Dermis blood vessel endothelial cell (primary cell): ENCODE data around the gene NECTIN2. TPM values are rescaled to one million over a fixed set of nuclear protein-coding genes. Genes with fewer than 3 reads are reported as not detected.
"Not testable (repeated sequence)": the region's sequence is repeated elsewhere in the genome, so short reads cannot be mapped to it uniquely, and the experiment has no call there.

Experiments
- DNase-seq: peaks from one replicate; pipeline ENCODE4 v3.0.0; 2010
- total RNA-seq: library from RNA; depleted of rRNA; stranded (reverse); fragments of >200 nt; gene quantifications from 2 replicates; pipeline ENCODE4 v1.2.3, GENCODE V29; 2014

NECTIN2 gene
- total RNA-seq, 1 donor from 2014 or later, result 154 TPM

DNA sequence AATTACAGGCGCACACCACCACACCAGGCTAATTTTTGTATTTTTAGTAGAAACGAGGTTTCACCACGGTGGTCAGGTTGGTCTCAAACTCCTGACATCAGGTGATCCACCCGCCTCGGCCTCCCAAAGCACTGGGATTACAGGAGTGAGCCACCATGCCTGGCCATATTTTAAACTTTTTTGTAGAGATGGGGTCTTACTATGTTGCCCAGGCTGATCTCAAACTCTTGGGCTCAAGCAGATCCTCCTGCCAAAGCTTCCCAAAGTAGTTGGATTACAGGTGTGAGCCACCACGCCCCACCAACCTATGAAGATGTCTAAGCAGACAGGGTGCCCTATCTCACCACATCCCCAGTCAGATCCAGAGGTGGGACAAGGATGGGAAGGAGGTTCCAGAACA lies 65.8 kb downstream of the NECTIN2 start:
- not testable (repeated sequence) for DNase-seq

GRCh38 chr19:44912854-44913253 lies 66.8 kb downstream of the NECTIN2 start:
- no peak for DNase-seq

DNA sequence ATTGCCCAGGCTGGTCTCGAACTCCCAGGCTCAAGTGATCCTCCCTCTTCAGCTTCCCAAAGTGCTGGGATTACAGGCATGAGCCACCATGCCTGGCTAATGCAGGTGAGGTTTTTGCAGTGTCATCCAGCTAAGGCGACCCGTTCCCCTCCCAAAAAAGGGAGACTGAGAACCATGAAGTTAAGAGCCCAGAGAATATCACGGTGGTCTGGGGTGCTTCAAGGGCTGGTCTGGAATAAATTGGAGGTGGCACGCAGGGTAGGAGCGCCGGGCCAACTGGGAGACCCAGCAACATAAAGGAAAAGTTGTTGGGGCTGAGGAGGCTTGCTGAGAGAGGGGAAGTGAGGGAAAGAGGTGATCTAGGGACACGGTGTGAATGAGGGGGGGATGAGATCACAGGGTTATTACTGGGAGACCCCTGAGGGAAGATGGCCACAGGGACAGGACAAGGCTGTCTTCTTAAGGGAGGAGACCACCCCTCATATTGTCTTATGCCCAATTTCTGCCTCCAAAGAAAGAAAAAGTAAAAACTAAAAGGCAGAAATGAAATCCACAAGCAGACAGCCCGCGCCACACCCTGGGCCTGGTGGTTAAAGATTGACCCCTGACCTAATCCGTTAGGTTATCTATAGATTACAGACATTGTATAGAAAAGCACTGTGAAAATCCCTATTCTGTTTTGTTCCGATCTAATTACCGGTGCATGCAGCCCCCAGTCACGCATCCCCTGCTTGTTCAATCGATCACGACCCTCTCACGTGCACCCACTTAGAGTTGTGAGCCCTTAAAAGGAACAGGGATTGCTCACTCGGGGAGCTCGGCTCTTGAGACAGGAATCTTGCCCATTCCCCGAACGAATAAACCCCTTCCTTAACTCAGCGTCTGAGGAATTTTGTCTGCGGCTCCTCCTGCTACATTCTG lies 67.7 kb downstream of the NECTIN2 start:
- not testable (repeated sequence) for DNase-seq

GRCh38 chr19:44914433-44915206 lies 68.5 kb downstream of the NECTIN2 start, which contains the start of gene APOC1:
APOC1 (plus strand) TSS chr19:44914608; CDS start chr19:44914892, 284 bp downstream.
- peak; percentile 86 for DNase-seq

DNA sequence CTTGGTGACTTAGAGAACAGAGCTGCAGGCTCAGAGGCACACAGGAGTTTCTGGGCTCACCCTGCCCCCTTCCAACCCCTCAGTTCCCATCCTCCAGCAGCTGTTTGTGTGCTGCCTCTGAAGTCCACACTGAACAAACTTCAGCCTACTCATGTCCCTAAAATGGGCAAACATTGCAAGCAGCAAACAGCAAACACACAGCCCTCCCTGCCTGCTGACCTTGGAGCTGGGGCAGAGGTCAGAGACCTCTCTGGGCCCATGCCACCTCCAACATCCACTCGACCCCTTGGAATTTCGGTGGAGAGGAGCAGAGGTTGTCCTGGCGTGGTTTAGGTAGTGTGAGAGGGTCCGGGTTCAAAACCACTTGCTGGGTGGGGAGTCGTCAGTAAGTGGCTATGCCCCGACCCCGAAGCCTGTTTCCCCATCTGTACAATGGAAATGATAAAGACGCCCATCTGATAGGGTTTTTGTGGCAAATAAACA lies 78.2 kb downstream of the NECTIN2 start:
- DNase-seq, result no peak

GRCh38 chr19:44925114-44925891 lies 79.2 kb downstream of the NECTIN2 start:
- DNase-seq, result no peak

GRCh38 chr19:44926245-44927077 lies 80.4 kb downstream of the NECTIN2 start:
- not testable (repeated sequence) for DNase-seq

GRCh38 chr19:44927746-44928145 lies 81.6 kb downstream of the NECTIN2 start:
- no peak for DNase-seq

DNA sequence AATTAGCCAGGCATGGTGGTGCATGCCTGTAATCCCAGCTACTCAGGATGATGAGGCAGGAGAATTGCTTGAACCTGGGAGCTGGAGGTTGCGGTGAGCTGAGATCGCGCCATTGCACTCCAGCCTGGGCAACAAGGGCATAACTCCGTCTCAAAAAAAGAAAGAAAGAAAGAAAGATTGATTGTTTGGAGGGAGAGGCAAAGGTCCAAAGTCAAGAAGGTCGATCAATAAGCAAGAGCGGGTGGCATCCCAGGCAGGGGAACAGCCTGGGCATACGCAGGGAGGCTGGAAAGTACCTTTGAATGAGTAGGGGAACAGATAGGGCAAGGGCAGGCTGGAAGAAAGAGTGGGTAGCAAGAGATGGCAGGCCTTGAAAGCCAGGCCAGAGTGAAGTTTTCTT lies 84.0 kb downstream of the NECTIN2 start:
- DNase-seq, result no peak

DNA sequence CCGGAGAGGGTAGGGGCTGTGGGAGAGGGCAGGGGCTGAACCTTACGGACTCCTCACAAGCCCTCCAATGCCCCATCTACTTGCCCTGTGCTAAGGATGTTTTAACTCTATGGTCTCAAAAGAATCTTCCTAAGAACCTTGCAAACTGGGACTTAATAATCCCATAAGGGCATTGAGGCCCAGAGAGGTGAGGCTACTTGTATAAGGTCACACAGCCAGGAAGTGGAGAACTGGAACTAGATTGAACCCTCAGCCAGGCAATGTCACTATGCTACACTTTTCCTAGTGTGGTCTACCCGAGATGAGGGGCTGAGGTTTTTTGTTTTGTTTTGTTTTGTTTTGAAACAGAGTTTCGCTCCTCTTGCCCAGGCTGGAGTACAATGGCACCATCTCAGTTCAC lies 85.4 kb downstream of the NECTIN2 start:
- DNase-seq, result no peak

Other genes starting within 250 kb of the NECTIN2 start
- not detected in 2 replicates for gene IGSF23, start 232.7 kb upstream of the NECTIN2 start, total RNA-seq
- 95.7 and 104 TPM in 2 replicates for gene PVR, start 202.4 kb upstream of the NECTIN2 start, total RNA-seq
- gene CEACAM19, start 174.8 kb upstream of the NECTIN2 start, total RNA-seq, result 0.47 and 0.85 TPM in 2 replicates
- gene CEACAM16, start 147.1 kb upstream of the NECTIN2 start, total RNA-seq, result 0.17 TPM in 1 of 2 replicates, not detected in the other
- 3.2 and 6.3 TPM in 2 replicates for gene BCL3, start 97.6 kb upstream of the NECTIN2 start, total RNA-seq
- not detected in 2 replicates for gene CBLC, start 68.4 kb upstream of the NECTIN2 start, total RNA-seq
- 56.5 and 62.3 TPM in 2 replicates for gene BCAM, start 37.2 kb upstream of the NECTIN2 start, total RNA-seq
- 50.0 and 81.6 TPM in 2 replicates for gene TOMM40, start 45.0 kb downstream of the NECTIN2 start, total RNA-seq
- gene APOE, start 59.5 kb downstream of the NECTIN2 start, total RNA-seq, result 4.0 and 7.8 TPM in 2 replicates
- 1.7 and 1.9 TPM in 2 replicates for gene APOC1, start 68.3 kb downstream of the NECTIN2 start, total RNA-seq
- not detected in 2 replicates for gene APOC4, start 95.9 kb downstream of the NECTIN2 start, total RNA-seq
- not detected in 2 replicates for gene APOC2, start 99.8 kb downstream of the NECTIN2 start, total RNA-seq
- 28.9 and 65.8 TPM in 2 replicates for gene CLPTM1, start 109.1 kb downstream of the NECTIN2 start, total RNA-seq
- gene RELB, start 155.2 kb downstream of the NECTIN2 start, total RNA-seq, result 16.8 and 18.4 TPM in 2 replicates
- 13.8 and 16.0 TPM in 2 replicates for gene CLASRP, start 192.7 kb downstream of the NECTIN2 start, total RNA-seq
- gene ZNF296, start 230.2 kb downstream of the NECTIN2 start, total RNA-seq, result 0.17 and 0.51 TPM in 2 replicates
- 25.5 and 33.2 TPM in 2 replicates for gene GEMIN7, start 233.0 kb downstream of the NECTIN2 start, total RNA-seq
- 31.1 and 39.7 TPM in 2 replicates for gene PPP1R37, start 246.9 kb downstream of the NECTIN2 start, total RNA-seq